GM23248 (cell line): ENCODE data around the gene TTC21A. TPM values are rescaled to one million over a fixed set of nuclear protein-coding genes. Genes with fewer than 3 reads are reported as not detected.

Source experiments
- DNase-seq: peaks from one replicate; pipeline ENCODE4 v3.0.0-alpha.2; 2015
- H2AFZ ChIP-seq: fragments of 200-600 bp; sonication (generic); 2 replicates; pipeline ENCODE4 v1.6.1; 2016; ENCODE audit warnings: antibody characterized with exemption
- H3F3A ChIP-seq: fragments of 200-600 bp; sonication (generic); 2 replicates; pipeline ENCODE4 v1.6.1; 2016; ENCODE audit warnings: mild to moderate bottlenecking, antibody characterized with exemption, mixed run types; ENCODE audit not compliant: insufficient read depth
- H3K27ac ChIP-seq: fragments of 200-600 bp; sonication (generic); 2 replicates; pipeline ENCODE4 v1.5.1; 2016; ENCODE audit warnings: mild to moderate bottlenecking
- H3K27me3 ChIP-seq: fragments of 200-600 bp; sonication (generic); replicated peaks from 2 replicates; pipeline ENCODE4 v1.6.1; 2016; ENCODE audit warnings: mild to moderate bottlenecking; ENCODE audit not compliant: insufficient read depth
- H3K36me3 ChIP-seq: fragments of 200-600 bp; sonication (generic); 2 replicates; pipeline ENCODE4 v1.6.1; 2016; ENCODE audit warnings: low read depth, mild to moderate bottlenecking
- H3K4me1 ChIP-seq: fragments of 200-600 bp; sonication (generic); 2 replicates; pipeline ENCODE4 v1.6.1; 2016; ENCODE audit warnings: mild to moderate bottlenecking; ENCODE audit not compliant: insufficient read depth
- H3K4me2 ChIP-seq: fragments of 200-600 bp; sonication (generic); one replicate; pipeline ENCODE4 v1.6.1; 2016; ENCODE audit warnings: mild to moderate bottlenecking; ENCODE audit not compliant: unreplicated experiment
- H3K4me3 ChIP-seq: fragments of 200-600 bp; sonication (generic); 2 replicates; pipeline ENCODE4 v1.5.1; 2016; ENCODE audit warnings: mild to moderate bottlenecking
- H3K79me2 ChIP-seq: fragments of 200-600 bp; sonication (generic); 2 replicates; pipeline ENCODE4 v1.6.1; 2016; ENCODE audit warnings: mild to moderate bottlenecking; ENCODE audit not compliant: insufficient read depth
- H3K9ac ChIP-seq: fragments of 200-600 bp; sonication (generic); 2 replicates; pipeline ENCODE4 v1.6.1; 2016; ENCODE audit warnings: mild to moderate bottlenecking
- H3K9me2 ChIP-seq: fragments of 200-600 bp; sonication (generic); 2 replicates; pipeline ENCODE4 v1.6.1; 2016; ENCODE audit warnings: mixed run types, mild to moderate bottlenecking, moderate library complexity; ENCODE audit not compliant: insufficient read depth
- H3K9me3 ChIP-seq: fragments of 200-600 bp; sonication (generic); one replicate; pipeline ENCODE4 v1.6.1; 2017; ENCODE audit warnings: low read depth
- H4K20me1 ChIP-seq: fragments of 200-600 bp; sonication (generic); 2 replicates; pipeline ENCODE4 v1.6.0; 2016; ENCODE audit not compliant: insufficient read depth
- EZH2 ChIP-seq: fragments of 200-600 bp; sonication (generic); IDR thresholded peaks from 2 replicates; pipeline ENCODE4 v1.6.1; 2018; ENCODE audit warnings: antibody characterized with exemption, mild to moderate bottlenecking; ENCODE audit not compliant: insufficient read depth, poor library complexity, severe bottlenecking
- EZH2phosphoT487 ChIP-seq: fragments of 200-600 bp; sonication (generic); IDR thresholded peaks from 2 replicates; pipeline ENCODE4 v1.6.1; 2018; ENCODE audit warnings: antibody characterized with exemption, moderate library complexity, mild to moderate bottlenecking, low read depth; ENCODE audit not compliant: insufficient read depth
- WGBS, 2 experiments: methylation state at CpG; one replicate each; pipeline ENCODE4 v1.1.6; 2015 to 2017; ENCODE audit warnings: low lambda C conversion rate in 2 of 2, low coverage in 1 of 2; ENCODE audit errors: missing lambda C conversion rate in 2 of 2; 5-methylcytosine and 5-hydroxymethylcytosine counted together
- in situ Hi-C: fragments of 300-500 bp; cut with MboI; formaldehyde crosslinking; loops from 2 replicates; pipeline ENCODE4 v1.15.0; 2020
- polyA plus RNA-seq: library from polyadenylated mRNA; unstranded; fragments of >200 nt; fragmentation: Nextera tagmentation; extraction: Ambion mirVana; gene quantifications from 2 replicates; pipeline ENCODE4 v1.2.1, GENCODE V29; 2016
- total RNA-seq: library from RNA; depleted of rRNA; stranded (reverse); fragments of >200 nt; shearing (Covaris generic); gene quantifications from 2 replicates; pipeline ENCODE4 v1.2.3, GENCODE V29; 2014

Gene TTC21A
- total and polyA plus RNA-seq, 2 experiments from 2014 or later = 0.76 to 1.2 TPM

DNA sequence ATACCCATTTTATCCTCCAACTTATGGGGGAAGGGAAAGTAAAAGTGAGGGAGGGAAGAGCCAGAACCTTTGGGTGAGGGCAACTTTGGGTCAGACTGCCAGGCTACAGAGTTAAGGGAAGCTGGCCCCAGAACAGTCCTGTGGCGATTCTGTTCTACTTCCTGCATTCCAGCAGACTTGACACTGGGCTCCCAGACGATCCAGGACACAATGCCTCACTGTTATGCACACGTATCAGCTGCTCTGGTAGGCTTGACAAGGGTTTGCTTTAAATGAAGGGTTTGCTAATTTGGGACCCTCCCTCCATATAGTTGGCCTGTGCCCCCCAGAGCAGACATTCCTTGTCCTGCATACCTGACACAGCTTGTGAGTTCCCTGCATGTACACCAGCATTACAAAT lies 10.7 kb upstream of the TTC21A start:
- H3K9ac ChIP-seq = no peak overlapping the region; the same call in 1 of the 2 replicates
- H3K4me1 ChIP-seq = peaks cover 10% of the 10 kb centered on the region; the same call in 1 of the 2 replicates
- TF ChIP-seq EZH2 (no peak), EZH2phosphoT487 (no peak)
- 21 to 28% methylated on average over 3 of the region's 3 CpGs for WGBS, 2 experiments
- H3K79me2 ChIP-seq = peaks cover 14% of the 10 kb centered on the region; the same call in 1 of the 2 replicates
- DNase-seq = peak; percentile 58
- H2AFZ ChIP-seq = no peak overlapping the region
- H3F3A ChIP-seq = peaks cover 14% of the 10 kb centered on the region
- H3K9me3 ChIP-seq = no peaks in the 10 kb centered on the region
- 0 out of 2 replicates have a peak, but pooled peaks cover 3% of the 10 kb centered on the region for H4K20me1 ChIP-seq
- no peaks in the 10 kb centered on the region for H3K9me2 ChIP-seq
- no peak overlapping the region for H3K4me2 ChIP-seq
- peaks cover 31% of the 10 kb centered on the region for H3K36me3 ChIP-seq
- no peaks in the 10 kb centered on the region for H3K27me3 ChIP-seq
- no peak overlapping the region; the same call in 1 of the 2 replicates for H3K27ac ChIP-seq
- in situ Hi-C loops = loop anchor here (10.0 kb wide), 1 partner anchor 188 kb away; the partner anchor contains the start of gene CX3CR1
- H3K4me3 ChIP-seq = no peak overlapping the region

DNA sequence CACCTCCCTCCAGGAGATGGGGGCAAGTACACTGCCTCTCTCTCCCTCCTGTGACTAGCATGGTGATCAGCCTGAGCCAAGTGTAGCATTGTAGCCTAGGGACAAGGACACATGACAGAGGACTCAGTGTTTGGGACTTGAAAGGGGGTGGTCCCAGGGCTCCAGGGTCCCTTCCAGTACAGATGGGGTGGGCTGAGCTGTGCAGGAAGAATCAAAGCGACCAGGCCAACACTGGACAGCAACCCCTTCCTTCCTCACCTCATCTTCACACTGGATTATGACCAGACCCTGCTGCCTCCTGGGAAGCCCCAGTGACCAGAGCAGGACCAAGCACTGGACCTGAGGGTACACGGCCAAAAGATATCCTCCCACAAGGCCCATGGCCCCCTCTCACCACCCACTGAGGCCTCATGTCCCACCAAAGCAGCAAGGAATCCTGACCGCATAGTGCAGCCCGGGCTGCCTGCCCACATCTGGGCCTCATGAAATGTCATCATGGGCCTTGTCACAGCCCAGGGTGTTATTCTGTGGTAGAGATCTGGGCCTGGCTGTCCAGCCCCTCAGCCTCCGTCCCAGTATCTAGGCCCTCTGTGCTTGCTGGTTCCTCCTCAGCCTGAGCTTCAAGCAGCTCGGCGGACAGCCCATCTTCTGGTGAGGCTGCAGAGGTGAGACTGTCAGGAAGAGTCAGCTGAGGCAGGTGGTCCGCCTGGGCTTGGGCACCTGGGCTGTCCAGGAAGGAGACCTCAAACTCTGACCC lies 9.6 kb upstream of the TTC21A start:
- H3K36me3 ChIP-seq = peaks cover 27% of the 10 kb centered on the region

DNA sequence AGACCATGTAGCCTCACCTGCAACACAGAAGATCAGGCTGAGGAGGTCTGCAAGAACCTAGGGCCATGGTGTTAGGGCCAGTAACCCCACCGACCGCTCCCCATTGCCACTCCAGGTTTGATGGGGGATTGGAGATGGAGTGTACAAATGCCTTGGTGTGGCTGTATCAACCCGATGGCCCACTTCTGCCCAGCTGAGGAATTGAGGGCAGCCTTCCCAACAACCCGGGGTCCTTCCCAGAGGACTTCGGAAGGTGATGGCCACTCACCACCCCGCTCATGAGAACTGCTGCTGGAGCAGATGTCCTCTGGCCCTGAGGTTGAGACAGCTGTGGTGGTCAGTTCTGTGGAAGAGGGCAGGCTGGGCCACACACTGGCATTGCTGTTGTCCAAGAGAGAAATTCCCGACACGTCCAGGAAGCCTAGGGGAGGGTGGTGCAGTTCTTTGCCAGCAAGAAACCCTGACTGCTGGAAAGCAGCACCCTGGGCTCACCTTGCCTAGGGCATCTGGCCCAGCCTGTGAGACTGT lies 8.9 kb upstream of the TTC21A start:
- Histone ChIP-seq H3K9ac (no peak overlapping the region), H3K27me3 (no peaks in the 10 kb centered on the region), H4K20me1 (0 out of 2 replicates have a peak, but pooled peaks cover 6% of the 10 kb centered on the region), H2AFZ (no peak overlapping the region), H3K27ac (no peak overlapping the region), H3K4me3 (no peak overlapping the region), H3K4me2 (no peak overlapping the region), H3K79me2 (peaks cover 30% of the 10 kb centered on the region), H3F3A (peaks cover 14% of the 10 kb centered on the region), H3K9me2 (no peaks in the 10 kb centered on the region), H3K36me3 (peaks cover 24% of the 10 kb centered on the region), H3K9me3 (no peaks in the 10 kb centered on the region), H3K4me1 (peaks cover 10% of the 10 kb centered on the region; the same call in 1 of the 2 replicates)
- 89 to 90% methylated on average over 8 of the region's 8 CpGs for WGBS, 2 experiments
- in situ Hi-C loops = loop anchor here (10.0 kb wide), 1 partner anchor 186 kb away; the partner anchor contains the start of gene CX3CR1
- DNase-seq = no peak
- TF ChIP-seq EZH2phosphoT487 = no peak
- TF ChIP-seq EZH2 = no peak

More for the DNA sequence above, 9.6 kb upstream of the TTC21A start:
- Histone ChIP-seq H3K79me2 (peaks cover 23% of the 10 kb centered on the region), H3K9me2 (no peaks in the 10 kb centered on the region), H3K4me2 (no peak overlapping the region), H3K4me1 (peaks cover 10% of the 10 kb centered on the region; the same call in 1 of the 2 replicates), H3K27me3 (no peaks in the 10 kb centered on the region), H3K4me3 (no peak overlapping the region), H3F3A (peaks cover 14% of the 10 kb centered on the region), H2AFZ (no peak overlapping the region), H4K20me1 (0 out of 2 replicates have a peak, but pooled peaks cover 6% of the 10 kb centered on the region), H3K9ac (no peak overlapping the region), H3K27ac (no peak overlapping the region), H3K9me3 (no peaks in the 10 kb centered on the region)
- DNase-seq = peak; percentile 20
- in situ Hi-C loops = loop anchor here (10.0 kb wide), 1 partner anchor 187 kb away; the partner anchor contains the start of gene CX3CR1
- no peak for TF ChIP-seq EZH2phosphoT487
- no peak for TF ChIP-seq EZH2
- 59 to 61% methylated on average over 8 of the region's 8 CpGs for WGBS, 2 experiments

DNA sequence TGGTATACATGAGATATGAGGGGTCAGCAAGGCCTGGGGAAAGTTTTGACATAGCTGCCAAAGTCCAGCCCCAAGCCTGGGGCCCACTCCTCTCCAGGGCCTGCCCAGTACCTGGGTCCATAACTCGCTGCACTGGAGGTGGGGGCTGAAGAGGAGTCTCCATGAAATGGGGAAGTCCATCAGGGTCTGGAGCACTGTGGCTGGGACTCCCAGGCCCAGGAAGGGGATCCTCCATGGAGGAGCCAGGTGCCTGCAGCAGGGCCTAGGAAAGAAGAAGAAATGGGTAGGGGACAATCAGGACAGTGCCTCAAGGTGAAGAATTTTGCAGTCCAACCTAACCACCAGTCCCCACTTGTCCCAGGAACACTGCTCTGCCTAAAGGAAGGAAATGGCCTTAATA lies 8.2 kb upstream of the TTC21A start:
- WGBS, 2 experiments = 38 to 54% methylated on average over 1 of the region's 1 CpG
- TF ChIP-seq EZH2 = no peak
- no peak for TF ChIP-seq EZH2phosphoT487
- in situ Hi-C loops = loop anchor here (10.0 kb wide), 1 partner anchor 186 kb away; the partner anchor contains the start of gene CX3CR1

More for the DNA sequence above, 8.2 kb upstream of the TTC21A start:
- H3K4me2 ChIP-seq = no peak overlapping the region
- H3K4me1 ChIP-seq = peaks cover 10% of the 10 kb centered on the region; the same call in 1 of the 2 replicates
- no peak for DNase-seq
- no peaks in the 10 kb centered on the region for H3K9me3 ChIP-seq
- peaks cover 37% of the 10 kb centered on the region for H3K79me2 ChIP-seq
- no peaks in the 10 kb centered on the region for H3K9me2 ChIP-seq
- peaks cover 17% of the 10 kb centered on the region for H3K36me3 ChIP-seq
- H4K20me1 ChIP-seq = 0 out of 2 replicates have a peak, but pooled peaks cover 6% of the 10 kb centered on the region
- H3K4me3 ChIP-seq = no peak overlapping the region
- no peaks in the 10 kb centered on the region for H3K27me3 ChIP-seq
- H2AFZ ChIP-seq = no peak overlapping the region
- peaks cover 14% of the 10 kb centered on the region for H3F3A ChIP-seq
- no peak overlapping the region for H3K9ac ChIP-seq
- no peak overlapping the region for H3K27ac ChIP-seq
